ENCODE results near the gene DDIAS.
"Not testable (repeated sequence)": the region's sequence is repeated elsewhere in the genome, so short reads cannot be mapped to it uniquely, and the experiment has no call there.

Gene DDIAS

DNA sequence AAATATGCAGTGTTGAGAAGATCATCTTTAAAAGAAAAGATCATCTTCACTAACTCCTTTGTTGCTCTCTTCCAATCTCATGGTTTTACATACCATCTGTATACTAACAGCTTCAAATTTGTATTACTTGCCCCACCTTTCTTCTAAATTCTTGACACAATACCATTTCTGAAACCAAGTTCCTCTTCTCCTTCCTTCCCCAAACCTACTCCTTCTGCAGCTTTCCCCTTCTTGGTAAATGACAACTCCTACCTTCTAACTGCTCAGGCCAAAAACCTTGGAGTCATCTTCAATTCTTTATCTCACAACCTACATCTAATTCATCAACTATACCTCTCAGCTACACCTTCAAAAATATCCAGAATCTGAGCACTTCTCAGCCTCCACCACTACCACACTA lies 10.6 kb upstream of the DDIAS start:
- no peak for DNase-seq (ENCODE audit: low read depth)

DNA sequence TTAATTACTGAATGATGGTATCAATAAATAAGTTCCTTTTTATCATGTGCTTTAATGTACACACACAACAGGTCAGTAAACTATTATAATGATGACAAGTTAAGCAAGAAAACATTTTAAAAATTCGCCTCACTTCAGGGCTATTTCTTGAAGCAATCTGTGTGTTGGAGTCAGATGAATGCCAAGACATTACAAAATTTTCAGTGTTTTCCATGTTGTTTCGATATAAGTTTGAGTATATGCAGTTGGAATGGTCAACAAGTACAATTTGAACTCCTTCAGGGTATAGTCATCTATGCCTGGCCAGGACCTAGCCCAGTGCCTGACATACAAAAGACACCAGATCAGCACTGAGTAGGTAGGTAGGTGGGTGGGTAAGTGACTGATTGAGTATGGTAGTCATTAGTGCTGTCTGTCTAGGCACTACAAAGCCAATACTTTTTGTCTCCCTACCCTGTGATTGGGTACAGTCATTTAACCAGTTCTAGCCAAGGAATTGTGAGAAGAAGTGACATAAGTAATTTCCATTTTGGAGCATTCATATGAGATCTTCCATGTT lies 8.8 kb upstream of the DDIAS start:
- no peak for DNase-seq (ENCODE audit: low read depth)

DNA sequence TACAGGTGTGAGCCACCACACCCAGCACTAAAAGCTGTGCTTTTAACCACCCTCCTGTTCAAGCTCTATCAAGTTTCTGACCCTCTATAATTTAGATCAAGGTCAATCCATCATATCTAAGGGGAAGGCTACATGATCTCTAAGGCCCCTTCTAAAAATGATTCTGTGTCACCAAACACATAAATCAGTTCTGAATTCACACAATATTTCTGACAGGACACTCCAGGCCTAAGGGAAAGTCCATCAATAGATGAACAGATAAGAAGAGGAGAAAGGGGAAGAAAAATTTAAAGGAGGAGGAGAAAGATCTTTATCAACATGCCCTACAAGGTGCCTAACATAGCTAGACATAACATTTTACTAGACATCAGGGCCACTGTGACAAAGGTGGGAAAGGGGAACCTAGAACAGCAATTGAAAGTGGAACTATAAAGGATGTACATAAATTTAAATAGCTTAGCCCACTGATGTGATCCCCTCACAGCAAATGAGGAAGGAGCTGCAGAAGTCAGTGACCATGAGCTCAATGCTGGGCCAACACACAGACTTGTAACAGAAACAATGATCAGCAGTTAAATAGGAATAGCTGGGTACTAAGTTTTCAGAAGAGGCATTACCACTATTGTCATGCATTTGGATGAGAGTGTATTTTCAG lies 6.0 kb upstream of the DDIAS start:
- DNase-seq (ENCODE audit: low read depth), result no peak

DNA sequence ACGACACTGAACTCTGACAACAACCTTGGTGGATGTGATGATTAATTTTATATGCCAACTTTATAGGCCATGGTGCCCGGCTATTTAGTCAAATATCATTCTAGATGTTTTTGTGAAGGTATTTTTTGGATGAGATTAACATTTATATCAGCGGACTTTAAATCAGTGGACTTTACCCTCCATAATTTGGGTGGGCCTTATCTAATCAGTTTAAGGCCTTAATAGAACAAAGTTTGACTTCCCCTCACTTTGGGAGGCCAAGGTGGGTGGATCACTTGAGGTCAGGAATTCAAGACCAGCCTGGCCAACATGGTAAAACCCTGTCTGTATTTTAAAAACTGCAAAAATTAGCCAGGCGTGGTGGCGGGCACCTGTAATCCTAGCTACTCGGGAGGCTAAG lies 5.4 kb upstream of the DDIAS start:
- DNase-seq (ENCODE audit: low read depth), result no peak

DNA sequence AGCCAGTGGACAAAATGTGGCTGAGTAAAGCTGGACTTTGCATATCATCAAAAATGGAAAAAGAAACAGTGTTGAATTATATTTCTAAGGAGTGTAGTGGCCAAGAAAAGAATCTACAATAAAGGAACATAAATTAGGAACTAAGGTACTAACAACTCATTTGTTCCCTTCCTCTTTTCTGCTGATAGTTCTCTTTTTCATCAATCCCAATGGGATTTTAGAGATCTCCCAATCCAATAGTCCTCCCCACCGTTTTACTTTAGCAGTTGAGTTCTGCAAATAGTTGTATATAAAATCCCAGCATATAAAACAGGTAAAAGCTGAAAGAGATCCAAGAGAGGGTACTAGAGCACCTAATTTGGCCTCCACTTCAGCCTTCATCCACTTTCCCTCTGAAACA lies 3.3 kb upstream of the DDIAS start:
- DNase-seq (ENCODE audit: low read depth), result no peak

DNA sequence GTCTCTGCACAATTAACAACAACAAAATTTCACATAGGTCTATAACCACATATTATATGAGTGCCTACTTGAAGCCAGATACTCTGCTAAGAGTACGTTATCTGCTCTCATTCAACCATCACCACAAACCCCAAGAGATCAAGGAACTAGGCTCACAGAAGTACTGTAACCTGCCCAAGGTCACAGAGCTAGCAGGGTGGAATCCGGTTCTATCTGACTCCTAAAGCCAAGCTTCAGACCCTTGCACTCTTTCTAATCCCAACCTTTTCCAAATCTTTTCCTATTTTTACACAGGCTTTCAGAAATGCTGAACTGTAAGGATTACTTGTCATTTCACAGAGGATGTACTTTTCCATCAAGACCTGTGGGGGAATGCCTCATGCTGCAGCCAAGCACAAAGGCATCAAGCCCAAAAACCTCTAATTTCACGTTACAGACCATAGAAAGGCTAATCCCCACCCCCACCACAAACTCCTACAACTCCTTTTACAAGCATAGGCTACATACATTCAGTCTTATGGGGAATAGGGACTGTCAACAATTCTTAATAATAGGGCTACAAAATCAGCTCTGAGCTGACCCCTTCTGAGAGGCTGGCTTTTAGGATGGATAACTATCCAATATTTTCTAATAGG lies 2.2 kb upstream of the DDIAS start:
- DNase-seq (ENCODE audit: low read depth), result no peak

DNA sequence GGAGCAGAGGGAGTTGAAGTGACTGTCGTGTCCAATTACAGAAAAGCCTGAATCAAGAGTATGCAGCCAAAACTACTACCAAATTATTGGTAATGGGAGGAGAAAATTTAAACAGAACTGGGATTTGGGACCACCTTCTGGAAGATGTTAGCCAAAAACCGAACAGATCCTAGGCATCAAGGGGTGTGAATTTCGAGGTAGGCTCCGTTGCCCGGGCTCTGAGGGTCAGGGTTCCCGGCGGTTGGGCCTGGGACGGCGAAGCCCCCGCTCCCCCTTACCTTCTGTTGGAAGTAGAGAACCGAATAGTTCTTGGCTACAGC lies 1.6 kb upstream of the DDIAS start:
- DNase-seq (ENCODE audit: low read depth), result no peak

DNA sequence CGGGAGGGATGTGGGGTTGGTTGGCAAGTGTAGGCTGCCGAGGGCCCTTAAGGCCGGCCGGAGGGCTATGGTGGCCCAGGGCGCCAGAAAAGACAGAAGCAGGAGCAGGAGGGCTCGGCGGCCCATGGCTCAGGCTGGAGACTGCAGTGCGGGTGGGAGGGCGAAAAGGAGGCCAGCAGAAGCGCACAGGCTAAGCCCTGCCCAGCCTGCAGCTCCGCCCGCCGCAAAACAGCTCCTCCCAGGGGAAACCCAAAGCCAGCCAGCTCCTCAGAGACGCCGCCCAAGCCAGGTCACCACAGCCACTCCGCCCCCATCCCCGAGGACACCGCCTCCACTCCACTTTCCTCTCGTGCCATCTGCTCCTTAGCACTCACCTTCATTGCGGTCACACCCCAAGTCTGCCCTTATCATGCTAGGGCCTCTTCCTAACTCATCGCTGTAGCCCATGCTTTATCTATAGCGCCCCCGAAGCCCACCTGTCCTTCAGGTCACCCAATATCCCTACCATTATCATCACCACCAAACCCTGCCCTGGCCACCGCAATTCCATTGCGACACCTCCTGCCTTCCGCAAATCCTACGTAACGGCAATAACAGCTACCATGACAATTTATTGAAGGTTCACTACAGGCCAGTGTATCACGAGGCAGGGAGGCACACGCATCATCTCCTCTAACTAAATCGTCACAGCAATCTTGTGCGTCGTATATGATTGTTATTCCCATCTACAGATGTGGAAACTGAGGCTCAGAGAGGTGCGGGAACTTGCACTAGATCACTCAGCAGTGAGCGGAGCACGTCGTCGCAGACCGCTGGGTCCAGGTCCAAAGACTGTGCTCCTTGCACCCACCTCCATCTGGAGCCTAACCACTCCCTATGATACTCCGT lies 1.0 kb upstream of the DDIAS start, which contains the start of gene PRCP:
PRCP (minus strand) TSS at position 154 of the 888 bp plus-strand sequence; CDS start at position 126, 28 bp downstream.
- peak; percentile 80 for DNase-seq (ENCODE audit: low read depth)

DNA sequence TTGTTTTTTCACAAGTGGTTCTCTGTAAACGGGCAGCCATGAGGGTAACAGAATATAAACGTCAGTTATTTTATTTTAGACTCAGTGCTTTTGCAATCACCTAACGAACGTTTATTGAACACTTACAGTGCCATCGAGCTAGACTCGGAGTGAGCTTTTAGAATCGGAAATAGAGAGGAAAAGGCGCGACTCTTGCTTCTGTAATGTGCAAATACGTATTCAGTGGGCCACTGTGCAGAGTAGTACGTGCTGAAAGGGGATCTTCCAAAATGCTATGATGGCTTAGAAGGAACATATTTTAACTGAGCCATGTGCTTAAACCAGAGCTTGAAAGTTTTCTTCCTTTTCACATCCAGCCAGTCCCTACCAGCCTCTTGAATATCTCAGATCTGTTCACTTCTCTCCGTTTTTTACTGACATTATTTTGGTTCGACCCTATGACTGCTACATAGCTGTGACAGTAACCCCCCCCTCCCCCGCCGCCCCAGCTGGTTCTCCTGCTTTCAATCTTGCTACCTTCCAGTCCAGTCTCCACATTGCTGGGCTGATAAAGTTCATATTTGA lies 468 bp downstream of the DDIAS start:
- no peak for DNase-seq (ENCODE audit: low read depth)

DNA sequence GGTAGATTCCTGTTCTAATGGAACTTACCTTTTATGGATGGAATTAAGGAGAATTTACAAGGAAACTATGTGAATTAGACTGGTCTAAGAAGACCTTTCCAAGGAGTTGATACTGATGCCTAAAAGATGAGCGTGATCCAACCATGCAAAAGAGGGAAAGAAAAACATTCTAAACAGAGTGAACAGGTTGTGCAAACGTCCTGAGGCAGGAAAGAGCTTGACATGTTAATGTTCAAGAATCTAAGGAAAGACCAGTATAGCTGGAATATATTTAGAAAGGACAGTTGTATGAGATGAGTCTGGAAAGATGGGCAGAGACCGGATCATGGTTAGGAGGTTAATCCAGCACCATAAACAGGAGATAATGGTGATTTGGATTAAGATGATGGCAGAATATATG lies 1.3 kb downstream of the DDIAS start:
- DNase-seq (ENCODE audit: low read depth), result no peak

DNA sequence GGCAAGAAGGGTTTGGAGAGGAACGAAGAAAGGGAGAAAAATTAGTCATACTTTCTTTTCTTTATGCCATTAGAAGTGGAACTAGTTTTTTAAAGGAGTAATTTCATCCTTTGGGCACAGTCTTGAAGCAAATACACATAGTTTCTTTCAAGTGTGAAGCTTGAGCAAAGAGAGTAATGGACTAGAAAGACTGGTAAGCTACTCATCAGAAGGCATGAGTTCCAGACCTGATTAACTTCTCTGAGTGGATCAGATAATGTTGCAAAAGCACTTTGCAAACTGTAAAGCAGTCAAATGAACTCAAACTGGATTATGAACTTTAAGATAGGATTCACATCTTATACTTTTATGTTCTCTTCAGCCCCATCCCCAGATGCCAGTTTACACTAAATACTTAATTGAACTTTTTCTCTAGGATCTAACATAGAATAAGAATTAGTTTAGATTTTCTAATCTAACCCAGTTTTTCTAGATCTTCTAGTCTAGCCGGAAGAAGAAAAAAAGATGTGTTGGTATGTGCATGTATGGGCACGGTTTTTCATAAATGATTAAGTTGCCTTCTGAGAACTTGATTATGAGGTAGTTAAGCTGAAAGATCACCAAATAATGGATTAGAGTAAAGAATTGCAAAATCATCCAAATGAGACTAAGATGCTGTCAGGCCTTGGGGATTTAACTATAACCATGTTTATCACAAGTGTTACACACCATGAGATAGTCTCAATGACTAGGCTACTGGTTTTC lies 2.5 kb downstream of the DDIAS start:
- no peak for DNase-seq (ENCODE audit: low read depth)

DNA sequence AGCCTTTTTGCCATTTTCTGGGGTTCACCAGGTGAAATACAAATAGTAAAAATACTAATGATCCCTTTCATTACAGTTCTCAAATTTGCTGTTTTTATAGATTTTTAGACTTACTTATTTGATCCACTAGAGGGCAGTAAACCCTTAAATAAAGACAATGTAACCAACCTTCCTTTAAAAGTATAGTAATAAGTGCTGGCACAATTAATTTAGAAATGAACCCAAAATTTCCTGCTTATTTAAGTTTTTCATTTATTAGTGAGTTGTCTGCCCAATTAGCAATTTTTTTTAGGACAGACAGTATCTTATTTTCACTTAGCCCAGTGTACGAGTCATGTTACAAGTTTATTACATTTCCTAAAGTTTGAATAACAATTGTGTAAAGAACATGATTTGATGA lies 4.7 kb downstream of the DDIAS start:
- DNase-seq (ENCODE audit: low read depth), result peak; percentile 24

DNA sequence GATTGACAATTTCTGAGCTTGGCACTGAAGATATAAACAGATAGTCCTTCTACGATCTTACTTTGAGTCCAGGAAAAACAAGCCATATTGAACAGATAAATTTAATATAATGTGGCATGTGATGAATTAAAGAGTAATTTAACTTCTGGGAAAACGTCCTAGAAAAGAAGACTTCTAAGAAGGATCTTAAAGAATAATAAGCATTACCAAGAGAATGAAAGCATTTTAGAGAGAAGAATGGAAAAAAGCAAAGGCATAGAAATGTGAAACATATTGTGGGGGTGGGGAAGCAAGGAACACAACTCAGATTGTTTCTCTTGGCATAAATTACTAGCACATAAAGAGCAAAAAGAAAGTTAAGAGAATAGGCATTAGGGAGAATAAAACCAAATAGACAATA lies 5.4 kb downstream of the DDIAS start:
- DNase-seq (ENCODE audit: low read depth), result no peak

DNA sequence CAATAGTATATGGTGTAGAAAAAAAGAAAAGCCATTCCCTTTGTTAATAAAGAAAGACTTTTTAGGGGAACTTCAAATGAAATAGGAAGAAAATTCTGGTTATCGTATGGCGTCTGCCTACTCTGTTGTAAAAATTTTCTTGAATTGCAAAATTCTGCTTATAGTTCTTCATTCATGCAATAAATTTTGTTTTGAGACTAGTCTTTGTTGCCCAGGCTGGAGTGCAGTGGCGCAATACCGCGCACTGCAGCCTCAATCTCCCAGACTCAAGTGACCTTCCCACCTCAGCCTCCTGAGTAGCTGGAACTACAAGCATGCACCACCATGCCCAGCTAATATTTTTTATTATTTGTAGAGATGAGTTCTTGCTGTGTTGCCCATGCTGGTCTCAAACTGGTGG lies 5.8 kb downstream of the DDIAS start:
- DNase-seq (ENCODE audit: low read depth), result peak; percentile 11

DNA sequence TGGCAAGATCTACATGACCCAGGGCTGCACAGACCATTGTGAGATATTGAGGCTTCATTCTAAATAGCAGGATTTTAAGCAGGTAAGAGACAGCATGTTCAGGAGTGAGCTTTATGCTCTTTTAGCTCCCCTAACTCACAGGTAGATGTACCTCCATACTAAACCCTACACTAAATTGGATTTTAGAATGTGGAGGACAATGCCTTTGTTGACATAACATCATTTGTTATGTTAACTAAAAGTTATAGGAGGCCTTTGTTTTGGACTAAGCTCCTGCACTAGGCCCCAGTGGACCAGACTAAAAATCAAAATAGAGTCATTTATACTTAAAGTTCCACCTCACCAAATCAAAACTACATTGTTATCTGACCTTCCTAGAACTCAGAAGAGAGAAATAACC lies 6.8 kb downstream of the DDIAS start:
- DNase-seq (ENCODE audit: low read depth), result no peak

DNA sequence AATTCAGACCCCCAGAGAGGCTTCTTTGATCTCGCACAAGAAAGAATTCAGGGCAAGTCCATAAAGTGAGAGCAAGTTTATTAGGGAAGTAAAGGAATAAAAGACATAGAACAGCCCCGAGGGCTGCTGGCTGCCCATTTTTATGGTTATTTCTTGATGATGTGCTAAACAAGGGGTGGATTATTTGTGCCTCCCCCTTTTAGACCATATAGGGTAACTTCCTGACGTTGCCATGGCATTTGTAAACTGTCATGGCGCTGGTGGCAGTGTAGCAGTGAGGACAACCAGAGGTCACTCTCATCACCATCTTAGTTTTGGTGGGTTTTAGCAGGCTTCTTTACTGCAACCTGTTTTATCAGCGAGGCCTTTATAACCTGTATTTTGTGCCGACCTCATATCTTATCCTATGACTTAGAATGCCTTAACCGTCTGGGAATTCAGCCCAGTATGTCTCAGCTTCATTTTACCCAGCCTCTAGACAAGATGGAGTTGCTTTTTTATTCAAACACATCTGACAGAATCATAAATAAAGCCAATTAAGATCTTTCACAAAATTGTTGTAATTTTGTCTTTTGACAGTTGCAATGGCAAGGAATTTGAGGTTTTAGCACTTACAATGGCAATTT lies 7.6 kb downstream of the DDIAS start:
- peak; percentile 41 for DNase-seq (ENCODE audit: low read depth)

DNA sequence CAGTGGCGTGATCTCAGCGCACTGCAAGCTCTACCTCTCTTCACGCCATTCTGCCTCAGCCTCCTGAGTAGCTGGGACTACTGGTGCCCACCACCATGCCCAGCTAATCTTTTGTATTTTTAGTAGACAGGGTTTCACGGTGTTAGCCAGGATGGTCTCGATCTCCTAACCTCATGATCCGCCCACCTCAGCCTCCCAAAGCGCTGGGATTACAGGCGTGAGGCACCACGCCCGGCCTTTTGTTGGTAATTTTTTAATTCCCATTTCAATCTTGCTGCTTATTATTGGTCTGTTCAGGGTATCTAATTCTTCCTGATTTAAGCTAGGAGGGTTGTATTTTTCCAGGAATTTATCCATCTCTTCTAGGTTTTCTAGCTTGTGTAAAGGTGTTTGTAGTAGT lies 18.2 kb downstream of the DDIAS start:
- not testable (repeated sequence) for DNase-seq (ENCODE audit: low read depth)

DNA sequence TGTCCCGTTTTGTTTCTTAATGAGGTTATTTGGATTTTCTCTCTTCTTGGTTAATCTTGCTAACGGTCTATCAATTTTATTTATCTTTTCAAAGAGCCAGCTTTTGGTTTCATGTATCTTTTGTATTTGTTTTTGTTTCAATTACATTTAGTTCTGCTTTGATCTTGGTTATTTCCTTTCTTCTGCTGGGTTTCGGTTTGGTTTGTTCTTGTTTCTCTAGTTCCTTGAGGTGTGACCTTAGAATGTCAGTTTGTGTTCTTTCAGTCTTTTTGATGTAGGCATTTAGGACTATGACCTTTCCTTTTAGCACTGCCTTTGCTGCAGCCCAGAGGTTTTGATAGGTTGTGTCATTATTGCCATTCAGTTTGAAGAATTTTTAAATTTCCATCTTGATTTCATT lies 18.7 kb downstream of the DDIAS start:
- DNase-seq (ENCODE audit: low read depth), result not testable (repeated sequence)

DNA sequence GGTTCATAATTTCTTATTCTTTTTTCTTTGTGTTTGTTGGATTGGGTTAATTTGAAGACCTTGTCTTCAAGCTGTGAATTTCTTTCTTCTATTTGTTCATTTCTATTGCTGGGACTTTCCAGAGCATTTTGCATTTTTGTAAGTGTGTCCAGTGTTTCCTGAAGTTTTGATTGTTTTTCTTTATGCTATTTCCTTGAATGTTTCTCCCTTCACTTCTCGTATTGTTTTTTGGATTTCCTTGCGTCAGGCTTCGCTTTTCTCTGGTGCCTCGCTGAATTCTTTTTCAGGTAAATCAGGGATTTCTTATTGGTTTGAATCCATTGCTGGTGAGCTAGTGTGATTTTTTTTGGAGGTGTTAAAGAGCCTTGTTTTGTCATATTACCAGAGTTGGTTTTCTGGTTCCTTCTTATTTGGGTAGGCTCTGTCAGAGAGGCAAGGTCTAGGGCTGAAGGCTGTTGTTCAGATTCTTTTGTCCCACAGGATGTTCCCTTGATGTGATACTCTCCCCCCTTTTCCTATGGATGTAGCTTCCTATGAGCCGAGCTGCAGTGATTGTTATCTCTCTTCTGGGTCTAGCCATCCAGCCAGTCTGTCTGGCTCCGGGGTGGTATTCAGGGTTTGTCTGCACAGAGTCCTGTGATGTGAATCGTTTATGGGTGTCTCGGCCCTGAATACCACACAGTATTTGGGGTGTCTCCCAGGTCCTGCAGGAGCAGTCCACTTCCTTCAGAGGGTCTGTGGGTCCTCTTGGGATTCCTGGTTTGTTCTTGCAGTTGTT lies 21.0 kb downstream of the DDIAS start:
- DNase-seq (ENCODE audit: low read depth), result not testable (repeated sequence)

DNA sequence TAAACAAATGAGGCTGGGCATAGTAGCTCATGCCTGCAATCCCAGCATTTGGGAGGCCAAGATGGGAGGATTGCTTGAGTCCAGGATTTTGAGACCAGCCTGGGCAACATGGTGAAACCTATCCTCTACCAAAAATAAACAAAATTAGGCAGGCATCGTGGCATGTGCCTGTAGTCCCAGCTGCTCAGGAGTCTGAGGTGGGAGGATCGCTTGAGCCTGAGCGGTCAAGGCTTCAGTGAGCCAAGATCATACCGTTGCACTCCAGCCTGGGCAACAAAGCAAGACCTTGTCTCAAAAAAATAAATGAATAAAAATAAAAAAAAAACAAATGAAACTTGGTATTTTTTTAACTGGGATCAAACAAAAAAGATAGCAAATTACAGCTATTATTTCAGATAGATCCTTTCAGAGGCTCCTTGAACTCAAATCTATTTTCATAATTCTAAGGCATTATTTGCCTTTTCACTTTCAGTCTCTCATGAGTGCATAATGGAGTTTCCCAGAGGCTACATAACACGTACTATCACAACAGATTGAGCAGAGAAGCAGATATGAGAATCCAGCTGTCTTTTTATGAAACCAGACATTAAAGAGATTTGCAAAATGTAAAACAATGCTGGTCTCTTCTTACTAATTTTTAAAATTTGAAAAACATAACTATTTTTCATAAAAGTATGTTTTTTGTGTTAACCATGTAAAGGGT lies 23.1 kb downstream of the DDIAS start:
- DNase-seq (ENCODE audit: low read depth), result no peak

Measured in amniotic epithelial cell (primary cell).